ENCODE data around the gene ODR4. TPM values are rescaled to one million over a fixed set of nuclear protein-coding genes. Genes with fewer than 3 reads are reported as not detected.

The ODR4 gene
- total and polyA plus RNA-seq, 8 donors, result 6.1 to 44.2 (median 11.8) TPM

DNA sequence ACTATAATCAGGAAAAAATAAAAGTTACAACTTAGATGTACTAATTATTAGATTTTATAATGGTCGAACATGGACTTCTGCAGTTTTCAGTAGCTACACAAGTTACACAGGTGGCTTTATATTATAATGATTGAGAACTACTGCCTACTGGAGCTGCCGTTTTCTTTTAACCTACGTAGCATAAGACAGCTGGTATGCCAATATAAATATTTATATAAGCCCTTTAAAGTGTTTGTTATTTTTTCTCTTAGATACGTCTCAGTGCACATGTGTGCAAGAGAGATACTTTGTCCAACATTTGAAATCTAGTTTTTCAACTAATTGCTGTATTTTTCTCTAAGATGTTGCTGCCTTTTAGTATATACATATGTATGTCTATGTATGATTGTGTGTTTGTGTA is 42.9 kb downstream of the ODR4 start:
- 36 to 55% (median 40%) methylated on average over 4 of the region's 4 CpGs for WGBS, 5 donors
- no peak overlapping the region for H3K27ac ChIP-seq
- no peak for DNase-seq
- H3K9me3 ChIP-seq, result no peaks in the 10 kb centered on the region
- TF ChIP-seq, protein P1, sequence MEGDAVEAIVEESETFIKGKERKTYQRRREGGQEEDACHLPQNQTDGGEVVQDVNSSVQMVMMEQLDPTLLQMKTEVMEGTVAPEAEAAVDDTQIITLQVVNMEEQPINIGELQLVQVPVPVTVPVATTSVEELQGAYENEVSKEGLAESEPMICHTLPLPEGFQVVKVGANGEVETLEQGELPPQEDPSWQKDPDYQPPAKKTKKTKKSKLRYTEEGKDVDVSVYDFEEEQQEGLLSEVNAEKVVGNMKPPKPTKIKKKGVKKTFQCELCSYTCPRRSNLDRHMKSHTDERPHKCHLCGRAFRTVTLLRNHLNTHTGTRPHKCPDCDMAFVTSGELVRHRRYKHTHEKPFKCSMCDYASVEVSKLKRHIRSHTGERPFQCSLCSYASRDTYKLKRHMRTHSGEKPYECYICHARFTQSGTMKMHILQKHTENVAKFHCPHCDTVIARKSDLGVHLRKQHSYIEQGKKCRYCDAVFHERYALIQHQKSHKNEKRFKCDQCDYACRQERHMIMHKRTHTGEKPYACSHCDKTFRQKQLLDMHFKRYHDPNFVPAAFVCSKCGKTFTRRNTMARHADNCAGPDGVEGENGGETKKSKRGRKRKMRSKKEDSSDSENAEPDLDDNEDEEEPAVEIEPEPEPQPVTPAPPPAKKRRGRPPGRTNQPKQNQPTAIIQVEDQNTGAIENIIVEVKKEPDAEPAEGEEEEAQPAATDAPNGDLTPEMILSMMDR (IDR thresholded peaks at IDR 0.05), result no peak
- TF ChIP-seq EP300 (IDR thresholded peaks at IDR 0.05) (no peak), POLR2AphosphoS5 (IDR thresholded peaks at IDR 0.05) (no peak), POLR2A (IDR thresholded peaks at IDR 0.05) (no peak)
- no peak overlapping the region for H3K4me3 ChIP-seq
- intact Hi-C loops (cut with DNase I; ENCODE audit: low total_unique reads), result no loop called here
- peaks cover 0 to 6% (median 0%) of the 10 kb centered on the region in 4 donors for H3K4me1 ChIP-seq
- H3K36me3 ChIP-seq, result peaks cover 0 to 57% (median 34%) of the 10 kb centered on the region in 4 donors
- H3K27me3 ChIP-seq, result no peaks in the 10 kb centered on the region

DNA sequence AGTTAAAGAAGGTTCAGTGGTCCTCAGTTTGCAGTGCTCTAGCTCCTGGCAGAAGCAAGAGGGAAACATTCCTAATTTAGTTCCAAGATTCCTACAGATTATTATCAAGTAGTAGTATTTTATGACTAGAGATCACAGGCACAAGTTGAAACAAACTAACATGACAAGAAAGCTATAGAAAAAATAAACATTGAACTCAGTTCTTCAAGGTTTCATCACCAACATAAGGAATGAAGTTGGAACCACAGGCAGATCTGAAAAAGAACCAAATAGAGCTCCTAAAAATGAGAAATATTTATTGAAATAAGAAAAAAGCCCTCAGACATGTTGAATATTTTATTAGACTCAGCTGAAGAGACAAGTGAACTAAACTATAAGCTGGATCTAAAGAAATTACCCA is 44.7 kb downstream of the ODR4 start:
- no peak for TF ChIP-seq POLR2AphosphoS5 (IDR thresholded peaks at IDR 0.05)
- no peak for TF ChIP-seq EP300 (IDR thresholded peaks at IDR 0.05)
- TF ChIP-seq, protein P1 (IDR thresholded peaks at IDR 0.05), result no peak
- TF ChIP-seq POLR2A (IDR thresholded peaks at IDR 0.05), result no peak
- intact Hi-C loops (cut with DNase I; ENCODE audit: low total_unique reads), result no loop called here

DNA sequence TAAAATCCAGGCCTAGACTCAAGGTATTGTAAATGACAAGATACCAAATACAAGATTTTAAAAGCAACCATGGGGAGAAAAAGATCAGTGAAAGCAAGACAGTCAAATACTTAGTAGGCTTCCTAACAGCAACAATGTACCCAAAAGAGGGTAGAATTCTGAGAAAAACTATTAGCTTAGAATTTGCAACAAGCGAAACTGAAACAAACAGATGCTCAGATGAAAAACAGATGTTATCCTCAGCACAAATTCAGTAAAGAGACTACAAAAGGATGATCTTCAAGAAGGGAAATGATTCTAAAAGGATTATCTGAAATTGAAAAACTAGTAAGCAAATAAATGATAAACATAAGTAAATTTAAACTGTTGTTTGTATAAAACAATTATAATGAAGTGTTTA is 45.3 kb downstream of the ODR4 start:
- intact Hi-C loops (cut with DNase I; ENCODE audit: low total_unique reads), result no loop called here
- peak in 1 of 2 donors; percentile 20 for DNase-seq
- H3K9me3 ChIP-seq, result no peaks in the 10 kb centered on the region
- H3K4me3 ChIP-seq, result no peak overlapping the region
- 47 to 88% (median 77%) methylated on average over 1 of the region's 1 CpG for WGBS, 5 donors
- H3K27ac ChIP-seq, result peak overlapping the region in 1 of 5 donors; percentile 45
- no peak for TF ChIP-seq POLR2A (IDR thresholded peaks at IDR 0.05)
- no peak for TF ChIP-seq POLR2AphosphoS5 (IDR thresholded peaks at IDR 0.05)
- TF ChIP-seq EP300 (IDR thresholded peaks at IDR 0.05), result no peak
- TF ChIP-seq, protein P1 (IDR thresholded peaks at IDR 0.05), result no peak
- peaks cover 0 to 6% (median 0%) of the 10 kb centered on the region in 4 donors for H3K4me1 ChIP-seq
- peaks cover 0 to 45% (median 32%) of the 10 kb centered on the region in 4 donors for H3K36me3 ChIP-seq
- no peaks in the 10 kb centered on the region for H3K27me3 ChIP-seq

More for the DNA sequence above, 44.7 kb downstream of the ODR4 start:
- Histone ChIP-seq H3K27me3 (no peaks in the 10 kb centered on the region), H3K9me3 (no peaks in the 10 kb centered on the region), H3K4me1 (peaks cover 0 to 6% (median 0%) of the 10 kb centered on the region in 4 donors), H3K36me3 (peaks cover 0 to 51% (median 32%) of the 10 kb centered on the region in 4 donors), H3K27ac (peak overlapping the region in 1 of 5 donors; percentile 45), H3K4me3 (no peak overlapping the region)
- DNase-seq, result no peak

DNA sequence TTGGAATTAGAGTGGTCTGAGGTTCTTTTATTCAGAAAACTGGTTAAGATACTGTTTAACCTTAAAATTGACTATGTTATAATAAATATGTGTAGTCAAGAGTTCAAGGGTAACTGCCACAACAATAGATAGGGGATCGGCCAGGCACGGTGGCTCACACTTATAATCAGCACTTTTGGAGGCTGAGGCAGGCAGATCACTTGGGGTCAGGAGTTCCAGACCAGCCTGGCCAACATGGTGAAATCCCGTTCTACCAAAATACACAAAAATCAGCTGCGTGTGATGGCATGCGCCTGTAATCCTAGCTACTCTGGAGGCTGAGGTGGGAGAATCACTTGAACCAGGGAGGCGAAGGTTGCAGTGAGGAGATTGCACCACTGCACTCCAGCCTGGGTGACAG is 45.8 kb downstream of the ODR4 start:
- no peak for TF ChIP-seq POLR2AphosphoS5 (IDR thresholded peaks at IDR 0.05)
- intact Hi-C loops (cut with DNase I; ENCODE audit: low total_unique reads), result no loop called here
- no peaks in the 10 kb centered on the region for H3K9me3 ChIP-seq
- no peak overlapping the region for H3K4me3 ChIP-seq
- WGBS, 5 donors, result 79 to 91% (median 86%) methylated on average over 6 of the region's 6 CpGs
- no peaks in the 10 kb centered on the region for H3K27me3 ChIP-seq
- DNase-seq, result no peak
- H3K36me3 ChIP-seq, result peaks cover 0 to 40% (median 32%) of the 10 kb centered on the region in 4 donors
- H3K4me1 ChIP-seq, result peaks cover 0 to 6% (median 0%) of the 10 kb centered on the region in 4 donors
- peak overlapping the region in 1 of 5 donors; percentile 30 for H3K27ac ChIP-seq

DNA sequence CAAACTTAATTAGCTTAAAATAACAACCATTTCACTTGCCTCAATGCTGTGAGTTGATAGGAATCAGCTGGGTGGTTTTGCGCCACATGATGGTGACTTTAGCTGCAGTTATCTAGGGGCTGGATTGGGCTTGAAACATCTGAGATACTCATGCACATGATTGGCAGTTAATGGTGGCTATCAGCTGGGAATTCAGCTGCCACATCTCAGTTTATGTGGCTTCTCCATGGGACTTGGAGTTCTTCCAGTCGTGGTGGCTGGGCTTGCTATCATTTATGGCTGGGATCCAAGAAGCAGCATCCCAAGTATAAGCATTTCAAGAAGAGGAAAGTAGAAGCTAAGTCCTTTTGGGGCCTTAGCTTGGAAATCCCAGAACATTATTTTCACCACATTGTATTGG is 48.9 kb downstream of the ODR4 start:
- intact Hi-C loops (cut with DNase I; ENCODE audit: low total_unique reads), result no loop called here
- Histone ChIP-seq H3K27me3 (no peaks in the 10 kb centered on the region), H3K4me3 (no peak overlapping the region), H3K9me3 (no peaks in the 10 kb centered on the region), H3K36me3 (peaks cover 0 to 14% (median 13%) of the 10 kb centered on the region in 4 donors), H3K27ac (no peak overlapping the region), H3K4me1 (no peaks in the 10 kb centered on the region)
- WGBS, 5 donors, result 53 to 65% (median 60%) methylated on average over 2 of the region's 2 CpGs
- TF ChIP-seq POLR2A (IDR thresholded peaks at IDR 0.05) (no peak), EP300 (IDR thresholded peaks at IDR 0.05) (no peak), POLR2AphosphoS5 (IDR thresholded peaks at IDR 0.05) (peak in 1 of 3 donors; percentile 5)
- TF ChIP-seq, protein P1 (IDR thresholded peaks at IDR 0.05), result no peak
- peak in 1 of 2 donors; percentile 30 for DNase-seq
